ENCODE measurements around the gene LHPP.

Gene LHPP

GRCh38 chr10:124469956-124470484 lies 8.4 kb downstream of the LHPP start:
- TF ChIP-seq CTCF (IDR thresholded peaks at IDR 0.05; ENCODE audit: extremely low read depth, insufficient read depth, missing control alignments), result no peak
- no peak for DNase-seq (ENCODE audit: low spot score)
- in situ Hi-C loops (cut with MboI; ENCODE audit: low pct_unique_long_range_greater_than_20kb, low sequenced_read_pairs, unreplicated experiment), result no loop called here

DNA sequence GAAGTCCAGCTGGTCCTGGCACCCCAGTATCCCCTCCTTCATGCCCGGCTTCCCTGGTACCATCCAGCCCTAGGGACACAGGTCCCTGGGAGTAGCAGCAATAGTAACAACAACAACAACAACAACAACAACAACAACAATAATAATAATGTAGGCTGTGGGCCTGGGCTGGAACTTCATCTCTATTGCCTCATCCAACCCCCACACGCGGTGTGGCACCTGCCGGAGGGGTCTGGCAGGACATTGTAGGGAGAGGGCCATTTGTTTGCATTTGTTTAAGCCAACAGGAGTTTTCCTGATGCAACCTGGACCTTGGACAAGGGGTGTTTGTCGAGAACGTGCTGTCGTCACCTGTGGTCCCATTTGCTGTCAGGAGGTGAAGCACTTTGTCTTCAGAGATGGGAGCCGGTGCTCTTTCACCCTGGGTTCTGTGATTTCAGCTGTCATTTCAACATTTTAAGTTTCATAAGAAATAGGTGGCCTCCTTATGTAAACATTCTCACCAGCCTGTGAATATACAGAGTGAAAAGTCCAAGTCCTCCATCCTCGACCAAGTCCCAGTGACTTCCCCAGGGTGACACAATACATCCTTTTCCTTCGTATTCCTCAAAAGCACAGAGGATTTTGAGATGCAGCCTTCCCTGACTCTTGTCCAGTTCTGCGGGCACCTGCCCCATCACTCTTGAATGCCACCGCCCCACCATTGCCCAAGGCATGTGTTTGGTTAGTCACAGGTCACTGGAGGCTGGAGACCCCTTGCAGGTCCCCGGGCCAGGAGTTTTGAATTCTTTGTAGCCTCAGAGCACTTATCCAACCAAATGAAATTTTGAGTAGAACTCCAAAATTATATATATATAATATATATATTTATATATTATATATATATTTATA lies 9.2 kb downstream of the LHPP start:
- no peak for DNase-seq (ENCODE audit: low spot score)
- in situ Hi-C loops (cut with MboI; ENCODE audit: low pct_unique_long_range_greater_than_20kb, low sequenced_read_pairs, unreplicated experiment), result no loop called here
- TF ChIP-seq CTCF (IDR thresholded peaks at IDR 0.05; ENCODE audit: extremely low read depth, insufficient read depth, missing control alignments), result no peak

GRCh38 chr10:124472071-124472470 lies 10.4 kb downstream of the LHPP start:
- in situ Hi-C loops (cut with MboI; ENCODE audit: low pct_unique_long_range_greater_than_20kb, low sequenced_read_pairs, unreplicated experiment), result no loop called here

DNA sequence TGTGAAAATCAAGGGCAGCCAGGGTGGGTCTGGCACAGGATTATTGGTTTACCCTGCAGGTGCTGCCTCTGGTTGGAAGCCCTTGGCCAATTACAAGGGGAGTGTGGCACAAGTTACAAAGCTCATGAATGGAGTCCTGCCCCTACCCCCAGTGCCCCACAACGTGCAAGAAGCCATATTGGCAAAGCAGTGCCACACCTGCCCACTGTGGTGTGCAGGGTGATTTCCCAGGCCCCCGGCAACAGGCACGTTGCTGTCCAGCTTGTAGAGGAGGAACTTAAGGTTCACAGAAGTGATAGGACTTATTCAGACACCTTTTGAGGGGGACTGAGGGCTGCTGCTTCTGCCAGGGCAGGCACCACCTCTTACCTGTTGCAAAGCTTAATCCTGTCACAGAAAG lies 11.4 kb downstream of the LHPP start:
- in situ Hi-C loops (cut with MboI; ENCODE audit: low pct_unique_long_range_greater_than_20kb, low sequenced_read_pairs, unreplicated experiment), result no loop called here
- no peak for DNase-seq (ENCODE audit: low spot score)

More at GRCh38 chr10:124472071-124472470, 10.4 kb downstream of the LHPP start:
- TF ChIP-seq CTCF (IDR thresholded peaks at IDR 0.05; ENCODE audit: extremely low read depth, insufficient read depth, missing control alignments), result no peak
- DNase-seq (ENCODE audit: low spot score), result no peak

DNA sequence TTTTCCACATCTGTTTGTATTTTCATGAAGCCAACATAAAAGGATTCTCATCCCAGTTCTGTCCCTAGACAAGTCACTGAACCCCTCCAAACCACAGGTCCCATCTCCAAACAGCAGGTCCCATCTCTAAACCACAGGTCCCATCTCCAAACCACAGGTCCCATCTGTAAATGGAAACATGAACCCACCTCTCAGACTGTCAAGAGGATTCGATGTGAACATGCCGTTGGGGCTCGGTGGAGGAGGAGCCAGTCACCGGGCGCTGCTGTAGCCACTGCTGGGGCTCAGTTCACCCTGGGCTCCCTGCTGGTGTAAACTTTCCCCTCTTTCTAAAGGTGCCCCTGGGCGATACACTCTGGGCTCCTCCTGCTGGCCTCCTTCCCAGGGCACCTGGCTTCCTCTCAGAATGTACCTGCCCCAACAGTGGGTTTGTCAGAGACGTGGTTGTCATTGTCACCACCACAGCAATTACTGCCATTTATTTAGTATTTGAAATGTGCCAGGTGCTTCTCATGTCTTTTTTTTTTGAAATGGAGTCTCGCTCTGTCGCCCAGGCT lies 13.0 kb downstream of the LHPP start:
- no peak for DNase-seq (ENCODE audit: low spot score)
- no peak for TF ChIP-seq CTCF (IDR thresholded peaks at IDR 0.05; ENCODE audit: extremely low read depth, insufficient read depth, missing control alignments)
- in situ Hi-C loops (cut with MboI; ENCODE audit: low pct_unique_long_range_greater_than_20kb, low sequenced_read_pairs, unreplicated experiment), result no loop called here

More for the DNA sequence above, 11.4 kb downstream of the LHPP start:
- TF ChIP-seq CTCF (IDR thresholded peaks at IDR 0.05; ENCODE audit: extremely low read depth, insufficient read depth, missing control alignments), result no peak

- no peak for DNase-seq (ENCODE audit: low spot score)
- TF ChIP-seq CTCF (IDR thresholded peaks at IDR 0.05; ENCODE audit: extremely low read depth, insufficient read depth, missing control alignments), result no peak
- in situ Hi-C loops (cut with MboI; ENCODE audit: low pct_unique_long_range_greater_than_20kb, low sequenced_read_pairs, unreplicated experiment), result no loop called here
Observed at GRCh38 chr10:124476043-124476725, 14.6 kb downstream of the LHPP start.

Measured in GM13977 (cell line).